Upper lobe of left lung (tissue), 4 donors: ENCODE measurements around the gene SLC6A3.

Source experiments
- EP300 ChIP-seq, 4 donors: sonication (generic); formaldehyde crosslinking; IDR thresholded peaks; one replicate each; pipeline ENCODE4 v1.5.1; 2017; ENCODE audit warnings: antibody characterized with exemption in 4 of 4, control low read depth in 2 of 4
- POLR2A ChIP-seq, 4 donors: fragments of 450-650 bp; IDR thresholded peaks; one replicate each; pipeline ENCODE4 v1.5.1; 2016 to 2017; ENCODE audit warnings: antibody characterized with exemption in 4 of 4, mild to moderate bottlenecking in 2 of 4
- POLR2AphosphoS5 ChIP-seq, 2 donors: sonication (generic); formaldehyde crosslinking; IDR thresholded peaks; one replicate each; pipeline ENCODE4 v1.5.1; 2017; ENCODE audit warnings: antibody characterized with exemption in 2 of 2
- TF ChIP-seq, protein P1 (sequence below), 6 experiments: fragments of 450-650 bp in 4 of 6; fragments of 200-600 bp in 2 of 6; sonication (generic) in 2 of 6; IDR thresholded peaks; one replicate each; pipeline ENCODE4 v1.5.1; 2016 to 2019; ENCODE audit warnings: antibody characterized with exemption in 6 of 6

DNA sequence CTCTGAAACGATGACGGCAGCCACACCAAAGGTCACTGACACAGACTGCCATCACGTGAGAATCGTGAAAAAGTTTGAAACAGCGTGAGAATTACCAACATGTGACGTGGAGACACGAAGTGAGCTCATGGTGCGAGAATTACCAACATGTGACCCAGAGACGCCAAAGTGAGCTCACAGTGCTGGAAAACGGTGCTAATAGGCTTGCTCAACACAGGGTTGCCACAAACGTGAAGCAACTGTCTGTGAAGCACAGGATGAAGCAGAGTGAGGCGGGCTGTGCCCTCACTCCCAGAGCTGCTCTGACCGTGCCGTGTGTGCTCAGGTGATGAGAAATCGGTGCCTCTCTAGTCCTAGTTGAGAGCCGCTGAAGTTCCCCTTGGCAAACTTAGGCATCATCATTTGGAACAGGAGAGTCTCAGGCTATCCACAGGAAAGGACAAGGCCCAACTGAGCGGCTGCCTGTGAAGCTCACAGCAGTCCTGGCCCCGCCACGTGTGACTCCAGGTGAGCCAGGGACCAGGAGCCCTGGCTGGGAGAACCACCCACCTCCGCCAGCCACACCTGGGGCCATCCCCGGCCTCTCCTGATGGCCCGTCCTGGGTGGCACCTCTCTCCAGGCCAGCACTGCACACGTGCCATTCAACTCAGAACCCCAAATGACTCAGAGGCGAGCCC is 29.8 kb upstream of the SLC6A3 start:
- no peak for TF ChIP-seq POLR2A (IDR thresholded peaks at IDR 0.05)
- TF ChIP-seq, protein P1, sequence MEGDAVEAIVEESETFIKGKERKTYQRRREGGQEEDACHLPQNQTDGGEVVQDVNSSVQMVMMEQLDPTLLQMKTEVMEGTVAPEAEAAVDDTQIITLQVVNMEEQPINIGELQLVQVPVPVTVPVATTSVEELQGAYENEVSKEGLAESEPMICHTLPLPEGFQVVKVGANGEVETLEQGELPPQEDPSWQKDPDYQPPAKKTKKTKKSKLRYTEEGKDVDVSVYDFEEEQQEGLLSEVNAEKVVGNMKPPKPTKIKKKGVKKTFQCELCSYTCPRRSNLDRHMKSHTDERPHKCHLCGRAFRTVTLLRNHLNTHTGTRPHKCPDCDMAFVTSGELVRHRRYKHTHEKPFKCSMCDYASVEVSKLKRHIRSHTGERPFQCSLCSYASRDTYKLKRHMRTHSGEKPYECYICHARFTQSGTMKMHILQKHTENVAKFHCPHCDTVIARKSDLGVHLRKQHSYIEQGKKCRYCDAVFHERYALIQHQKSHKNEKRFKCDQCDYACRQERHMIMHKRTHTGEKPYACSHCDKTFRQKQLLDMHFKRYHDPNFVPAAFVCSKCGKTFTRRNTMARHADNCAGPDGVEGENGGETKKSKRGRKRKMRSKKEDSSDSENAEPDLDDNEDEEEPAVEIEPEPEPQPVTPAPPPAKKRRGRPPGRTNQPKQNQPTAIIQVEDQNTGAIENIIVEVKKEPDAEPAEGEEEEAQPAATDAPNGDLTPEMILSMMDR (IDR thresholded peaks at IDR 0.05), result no peak
- TF ChIP-seq POLR2AphosphoS5 (IDR thresholded peaks at IDR 0.05), result peak in 1 of 2 donors; percentile 68
- TF ChIP-seq EP300 (IDR thresholded peaks at IDR 0.05), result no peak
